Keratinocyte (primary cell): ENCODE data around the gene SLC6A7. TPM values are rescaled to one million over a fixed set of nuclear protein-coding genes. Genes with fewer than 3 reads are reported as not detected.

Source experiments
- DNase-seq: peaks from one replicate; pipeline ENCODE4 v3.0.0-alpha.2; 2011; ENCODE audit warnings: low read depth, missing footprints, low spot score
- FAIRE-seq: peaks from 2 replicates; lab custom pipeline; 2011; peaks lifted over from hg19 to GRCh38; lab: Jason Lieb, UNC
- H2AFZ ChIP-seq: 2 replicates; pipeline ENCODE4 v1.6.0; 2012; ENCODE audit warnings: low read length, control low read depth, inconsistent platforms; ENCODE audit not compliant: control insufficient read depth
- H3K27ac ChIP-seq: 2 replicates; pipeline ENCODE4 v1.5.1; 2011; ENCODE audit warnings: low read length; ENCODE audit not compliant: control insufficient read depth, insufficient read depth
- H3K27me3 ChIP-seq: 3 replicates; pipeline ENCODE4 v1.6.0; 2011; ENCODE audit warnings: low read length; ENCODE audit not compliant: control insufficient read depth, insufficient read depth; ENCODE audit errors: extremely low read depth
- H3K36me3 ChIP-seq, 2 experiments: 2 replicates in 1 of 2; 3 replicates in 1 of 2; pipeline ENCODE4 v1.5.1; 2011; ENCODE audit warnings: low read length in 2 of 2, mild to moderate bottlenecking in 1 of 2; ENCODE audit not compliant: control insufficient read depth in 2 of 2, insufficient read depth in 2 of 2; ENCODE audit errors: extremely low read depth in 1 of 2
- H3K4me1 ChIP-seq: 3 replicates; pipeline ENCODE4 v1.5.1; 2011; ENCODE audit warnings: low read length; ENCODE audit not compliant: control insufficient read depth, insufficient read depth; ENCODE audit errors: extremely low read depth
- H3K4me2 ChIP-seq: 3 replicates; pipeline ENCODE4 v1.6.0; 2011; ENCODE audit warnings: low read depth, low read length; ENCODE audit not compliant: control insufficient read depth, insufficient read depth; ENCODE audit errors: extremely low read depth
- H3K4me3 ChIP-seq, 3 experiments: fragments of 200-600 bp in 1 of 3; sonication (generic) in 1 of 3; 2 replicates in 2 of 3; 3 replicates in 1 of 3; pipeline ENCODE4 v1.5.1; 2011 to 2016; ENCODE audit warnings: low read length in 3 of 3, mild to moderate bottlenecking in 3 of 3, control low read depth in 2 of 3, inconsistent platforms in 1 of 3, low read depth in 1 of 3, mixed read lengths in 1 of 3, mixed run types in 1 of 3, moderate library complexity in 1 of 3; ENCODE audit not compliant: control insufficient read depth in 2 of 3, insufficient read depth in 2 of 3; ENCODE audit errors: extremely low read depth in 1 of 3
- H3K79me2 ChIP-seq: 2 replicates; pipeline ENCODE4 v1.6.0; 2012; ENCODE audit warnings: low read length; ENCODE audit not compliant: control insufficient read depth, insufficient read depth
- H3K9ac ChIP-seq: 3 replicates; pipeline ENCODE4 v1.6.0; 2011; ENCODE audit warnings: low read length; ENCODE audit not compliant: control insufficient read depth, insufficient read depth; ENCODE audit errors: extremely low read depth
- H3K9me1 ChIP-seq: 3 replicates; pipeline ENCODE4 v1.6.0; 2011; ENCODE audit warnings: low read length; ENCODE audit not compliant: control insufficient read depth, insufficient read depth; ENCODE audit errors: extremely low read depth
- H3K9me3 ChIP-seq: 2 replicates; pipeline ENCODE4 v1.5.1; 2012; ENCODE audit warnings: low read depth, low read length; ENCODE audit not compliant: control insufficient read depth
- H4K20me1 ChIP-seq: 3 replicates; pipeline ENCODE4 v1.6.0; 2011; ENCODE audit warnings: low read length; ENCODE audit not compliant: control insufficient read depth, insufficient read depth; ENCODE audit errors: extremely low read depth
- EZH2 ChIP-seq: IDR thresholded peaks from one replicate; pipeline ENCODE4 v1.6.1; 2012; ENCODE audit warnings: inconsistent platforms, mild to moderate bottlenecking, low read length, moderate library complexity
- dilution Hi-C: fragments of 300-500 bp; cut with MboI; formaldehyde crosslinking; loops from one replicate; pipeline ENCODE4 v1.7.0; 2020; ENCODE audit warnings: low sequenced_read_pairs; ENCODE audit not compliant: extremely low pct_ligation_motif_present
- polyA plus RNA-seq, 5 experiments: library from polyadenylated mRNA; depleted of rRNA in 3 of 5; stranded (reverse) in 3 of 5; stranded (forward) in 1 of 5; unstranded in 1 of 5; fragments of >200 nt; gene quantifications; 1 replicate in 1 of 5; 2 replicates in 3 of 5; 3 replicates in 1 of 5; pipeline versions ENCODE4 v1.2.1 to v1.2.3, GENCODE V29; 2011 to 2012; ENCODE audit warnings: missing spikeins in 2 of 5, low read depth in 1 of 5, low replicate concordance in 1 of 5
- TF ChIP-seq, protein P1 (sequence below), 3 experiments: IDR thresholded peaks in 1 of 3; conservative IDR thresholded peaks in 1 of 3; optimal IDR thresholded peaks in 1 of 3; 2 replicates in 2 of 3; 3 replicates in 1 of 3; pipeline versions ENCODE3 to v1.5.1; 2011; ENCODE audit warnings: low read length in 3 of 3, mild to moderate bottlenecking in 3 of 3, moderate library complexity in 2 of 3, control low read depth in 1 of 3, inconsistent platforms in 1 of 3; ENCODE audit not compliant: insufficient read depth in 2 of 3; ENCODE audit errors: extremely low read depth in 1 of 3

SLC6A7 gene
- polyA plus RNA-seq, 1 donor (not counting 4 experiments of a cell fraction or from before 2014, with no cell fraction given), result not detected

DNA sequence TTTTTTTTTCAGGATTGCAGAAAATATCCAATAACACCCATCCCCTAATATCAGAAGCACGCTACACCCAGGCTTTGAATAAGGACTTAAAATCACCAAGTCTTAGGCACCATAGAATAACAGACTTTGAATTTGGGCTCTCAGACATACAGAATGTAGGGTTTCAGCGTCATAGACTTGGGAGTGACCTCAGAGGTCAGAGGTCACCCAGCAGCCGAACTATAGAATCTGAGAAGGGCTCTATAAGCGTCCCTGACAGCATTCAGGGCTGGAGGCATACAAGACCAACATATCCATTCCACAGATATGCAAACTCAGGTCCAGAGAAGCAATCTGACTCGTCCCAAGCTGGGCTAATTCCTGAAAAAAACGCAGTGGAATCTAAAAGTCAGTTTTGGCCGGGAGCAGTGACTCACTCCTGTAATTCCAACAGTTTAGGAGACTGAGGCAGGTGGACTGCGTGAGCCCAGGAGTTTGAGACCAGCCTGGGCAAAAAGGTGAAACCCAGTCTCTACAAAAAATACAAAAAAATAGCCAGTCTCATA, 34.7 kb downstream of the SLC6A7 start:
- no peaks in the 10 kb centered on the region for H3K27me3 ChIP-seq
- no peaks in the 10 kb centered on the region for H3K79me2 ChIP-seq
- no peak overlapping the region for H2AFZ ChIP-seq
- no peaks in the 10 kb centered on the region for H3K4me1 ChIP-seq
- H4K20me1 ChIP-seq, result no peaks in the 10 kb centered on the region
- no peak for TF ChIP-seq EZH2
- TF ChIP-seq, protein P1, sequence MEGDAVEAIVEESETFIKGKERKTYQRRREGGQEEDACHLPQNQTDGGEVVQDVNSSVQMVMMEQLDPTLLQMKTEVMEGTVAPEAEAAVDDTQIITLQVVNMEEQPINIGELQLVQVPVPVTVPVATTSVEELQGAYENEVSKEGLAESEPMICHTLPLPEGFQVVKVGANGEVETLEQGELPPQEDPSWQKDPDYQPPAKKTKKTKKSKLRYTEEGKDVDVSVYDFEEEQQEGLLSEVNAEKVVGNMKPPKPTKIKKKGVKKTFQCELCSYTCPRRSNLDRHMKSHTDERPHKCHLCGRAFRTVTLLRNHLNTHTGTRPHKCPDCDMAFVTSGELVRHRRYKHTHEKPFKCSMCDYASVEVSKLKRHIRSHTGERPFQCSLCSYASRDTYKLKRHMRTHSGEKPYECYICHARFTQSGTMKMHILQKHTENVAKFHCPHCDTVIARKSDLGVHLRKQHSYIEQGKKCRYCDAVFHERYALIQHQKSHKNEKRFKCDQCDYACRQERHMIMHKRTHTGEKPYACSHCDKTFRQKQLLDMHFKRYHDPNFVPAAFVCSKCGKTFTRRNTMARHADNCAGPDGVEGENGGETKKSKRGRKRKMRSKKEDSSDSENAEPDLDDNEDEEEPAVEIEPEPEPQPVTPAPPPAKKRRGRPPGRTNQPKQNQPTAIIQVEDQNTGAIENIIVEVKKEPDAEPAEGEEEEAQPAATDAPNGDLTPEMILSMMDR (optimal IDR thresholded peaks at IDR 0.05 in 1 of 3, IDR thresholded peaks at IDR 0.05 in 1 of 3, conservative IDR thresholded peaks at IDR 0.05 in 1 of 3; ENCODE audit: extremely low read depth in 1 of 3, insufficient read depth in 2 of 3, low read length in 3 of 3), result no peak
- no peak for DNase-seq
- dilution Hi-C loops, result no loop called here
- H3K9me1 ChIP-seq, result no peaks in the 10 kb centered on the region
- H3K4me3 ChIP-seq, result no peak overlapping the region
- no peaks in the 10 kb centered on the region for H3K9me3 ChIP-seq
- no peak overlapping the region for H3K27ac ChIP-seq
- no peak for FAIRE-seq
- no peaks in the 10 kb centered on the region for H3K36me3 ChIP-seq
- no peak overlapping the region for H3K4me2 ChIP-seq
- no peak overlapping the region for H3K9ac ChIP-seq

DNA sequence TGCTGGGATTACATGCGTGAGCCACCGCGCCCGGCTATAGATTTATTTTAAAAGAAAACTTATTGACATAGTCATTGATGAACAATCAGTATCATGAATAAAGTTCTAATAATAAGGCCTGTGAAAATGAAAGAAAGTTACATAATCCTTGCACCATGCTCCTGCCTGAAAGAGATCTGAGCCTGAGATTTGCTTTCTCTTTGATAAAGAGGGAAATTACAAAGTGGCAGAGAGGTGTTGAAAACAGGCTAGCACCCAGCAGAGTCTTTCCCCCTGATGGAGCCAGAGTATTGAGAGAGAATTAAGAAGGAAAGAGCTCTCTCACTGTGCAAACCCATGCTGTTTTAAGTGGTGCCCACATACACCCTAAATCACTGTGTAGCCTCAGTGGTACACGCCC, 37.2 kb downstream of the SLC6A7 start:
- H4K20me1 ChIP-seq, result no peaks in the 10 kb centered on the region
- no peaks in the 10 kb centered on the region for H3K36me3 ChIP-seq
- H3K4me1 ChIP-seq, result no peaks in the 10 kb centered on the region
- H3K4me3 ChIP-seq, result no peak overlapping the region
- H3K9ac ChIP-seq, result no peak overlapping the region
- no peak overlapping the region for H3K4me2 ChIP-seq
- no peaks in the 10 kb centered on the region for H3K9me1 ChIP-seq
- DNase-seq (no peak), FAIRE-seq (no peak)
- H2AFZ ChIP-seq, result no peak overlapping the region
- no peak overlapping the region for H3K27ac ChIP-seq
- no peaks in the 10 kb centered on the region for H3K79me2 ChIP-seq
- H3K27me3 ChIP-seq, result no peaks in the 10 kb centered on the region
- no peak for TF ChIP-seq EZH2
- TF ChIP-seq, protein P1 (optimal IDR thresholded peaks at IDR 0.05 in 1 of 3, IDR thresholded peaks at IDR 0.05 in 1 of 3, conservative IDR thresholded peaks at IDR 0.05 in 1 of 3; ENCODE audit: extremely low read depth in 1 of 3, insufficient read depth in 2 of 3, low read length in 3 of 3), result no peak
- dilution Hi-C loops, result no loop called here
- no peaks in the 10 kb centered on the region for H3K9me3 ChIP-seq
